Neural cell (in vitro differentiated cells): Measurements from ENCODE around the gene SOX5. TPM values are rescaled to one million over a fixed set of nuclear protein-coding genes. Genes with fewer than 3 reads are reported as not detected.

Experiments
- H2AFZ ChIP-seq: fragments of 200-600, 300-800 bp; sonication (generic), shearing (Covaris generic); 2 replicates; pipeline ENCODE4 v1.6.0; 2014; ENCODE audit warnings: low read depth, mild to moderate bottlenecking, antibody characterized with exemption, low read length, moderate library complexity
- H3F3A ChIP-seq: fragments of 200-600 bp; shearing (Covaris generic); 2 replicates; pipeline ENCODE4 v1.6.1; 2016; ENCODE audit warnings: mild to moderate bottlenecking, moderate library complexity, mixed read lengths, antibody characterized with exemption, low read length; ENCODE audit not compliant: insufficient read depth, poor library complexity, severe bottlenecking
- H3K27ac ChIP-seq: fragments of 200-600, 300-800 bp; sonication (generic), shearing (Covaris generic); 2 replicates; pipeline ENCODE4 v1.5.1; 2014; ENCODE audit warnings: mild to moderate bottlenecking, low read length, moderate library complexity
- H3K27me3 ChIP-seq: fragments of 300-800, 200-600 bp; sonication (generic), shearing (Covaris generic); 2 replicates; pipeline ENCODE4 v1.6.0; 2014; ENCODE audit warnings: mild to moderate bottlenecking, low read depth, low read length, moderate library complexity; ENCODE audit not compliant: insufficient read depth
- H3K36me3 ChIP-seq: fragments of 300-800, 200-600 bp; sonication (generic), shearing (Covaris generic); 2 replicates; pipeline ENCODE4 v1.5.1; 2014; ENCODE audit warnings: mild to moderate bottlenecking, antibody characterized with exemption, low read length, moderate library complexity; ENCODE audit not compliant: insufficient read depth
- H3K4me2 ChIP-seq: fragments of 300-800, 200-600 bp; sonication (generic), shearing (Covaris generic); 2 replicates; pipeline ENCODE4 v1.6.0; 2014; ENCODE audit warnings: mild to moderate bottlenecking, low read length
- H3K4me3 ChIP-seq: fragments of 300-800, 200-600 bp; sonication (generic), shearing (Covaris generic); 2 replicates; pipeline ENCODE4 v1.5.1; 2014; ENCODE audit warnings: mild to moderate bottlenecking, low read length, moderate library complexity
- H3K79me2 ChIP-seq: fragments of 200-600 bp; shearing (Covaris generic); replicated peaks from 2 replicates; pipeline ENCODE4 v1.6.0; 2014; ENCODE audit warnings: mild to moderate bottlenecking, low read length, moderate library complexity; ENCODE audit not compliant: insufficient read depth
- H3K9ac ChIP-seq: fragments of 300-800, 200-600 bp; sonication (generic), shearing (Covaris generic); 2 replicates; pipeline ENCODE4 v1.6.1; 2016; ENCODE audit warnings: mild to moderate bottlenecking, low read length, mixed read lengths
- H3K9me2 ChIP-seq: fragments of 200-600 bp; shearing (Covaris generic); 2 replicates; pipeline ENCODE4 v1.6.1; 2016; ENCODE audit warnings: mild to moderate bottlenecking, low read length, mixed read lengths; ENCODE audit not compliant: insufficient read depth
- H3K9me3 ChIP-seq: fragments of 200-600, 300-800 bp; sonication (generic), shearing (Covaris generic); 2 replicates; pipeline ENCODE4 v1.6.1; 2016; ENCODE audit warnings: mild to moderate bottlenecking, mixed run types, low read length, moderate library complexity, mixed read lengths
- H4K20me1 ChIP-seq: fragments of 200-600 bp; shearing (Covaris generic); 2 replicates; pipeline ENCODE4 v1.6.1; 2016; ENCODE audit warnings: mild to moderate bottlenecking, mixed run types; ENCODE audit not compliant: insufficient read depth
- CTCF ChIP-seq: fragments of 450-650 bp; IDR thresholded peaks from 2 replicates; pipeline ENCODE4 v1.5.1; 2014; ENCODE audit warnings: antibody characterized with exemption, mild to moderate bottlenecking, moderate library complexity; ENCODE audit not compliant: poor library complexity, severe bottlenecking
- EP300 ChIP-seq: fragments of 450-650 bp; conservative IDR thresholded peaks from 2 replicates; pipeline ENCODE4 v1.6.1; 2014; ENCODE audit warnings: antibody characterized with exemption, mild to moderate bottlenecking, moderate library complexity; ENCODE audit not compliant: poor library complexity, severe bottlenecking
- EZH2 ChIP-seq: fragments of 200-600, 300-800 bp; shearing (Covaris generic), sonication (generic); IDR thresholded peaks from 2 replicates; pipeline ENCODE4 v1.6.1; 2014; ENCODE audit warnings: antibody characterized with exemption, low read length, borderline replicate concordance, mild to moderate bottlenecking; ENCODE audit not compliant: insufficient read depth, poor library complexity, severe bottlenecking
- MXI1 ChIP-seq: fragments of 450-650 bp; conservative IDR thresholded peaks from 2 replicates; pipeline ENCODE4 v1.6.1; 2014; ENCODE audit warnings: antibody characterized with exemption, mild to moderate bottlenecking; ENCODE audit not compliant: poor library complexity, severe bottlenecking
- POLR2AphosphoS5 ChIP-seq: IDR thresholded peaks from 2 replicates; pipeline ENCODE4 v1.6.1; 2012
- RAD21 ChIP-seq: fragments of 450-650 bp; conservative IDR thresholded peaks from 2 replicates; pipeline ENCODE4 v1.6.1; 2014; ENCODE audit warnings: antibody characterized with exemption, mild to moderate bottlenecking, moderate library complexity
- REST ChIP-seq: IDR thresholded peaks from 2 replicates; pipeline ENCODE4 v1.6.1; 2012; ENCODE audit warnings: borderline replicate concordance
- SMC3 ChIP-seq: fragments of 450-650 bp; conservative IDR thresholded peaks from 2 replicates; pipeline ENCODE4 v1.6.1; 2014; ENCODE audit warnings: antibody characterized with exemption, mild to moderate bottlenecking, moderate library complexity; ENCODE audit not compliant: poor library complexity
- TAF1 ChIP-seq: IDR thresholded peaks from 2 replicates; pipeline ENCODE4 v1.6.1; 2012; ENCODE audit warnings: low read depth
- polyA plus RNA-seq: library from polyadenylated mRNA; depleted of rRNA; stranded (reverse); fragments of >200 nt; gene quantifications from 2 replicates; pipeline ENCODE4 v1.2.3, GENCODE V29; 2014

The SOX5 gene
- polyA plus RNA-seq, 1 donor from 2014 or later: 1.8 TPM

DNA sequence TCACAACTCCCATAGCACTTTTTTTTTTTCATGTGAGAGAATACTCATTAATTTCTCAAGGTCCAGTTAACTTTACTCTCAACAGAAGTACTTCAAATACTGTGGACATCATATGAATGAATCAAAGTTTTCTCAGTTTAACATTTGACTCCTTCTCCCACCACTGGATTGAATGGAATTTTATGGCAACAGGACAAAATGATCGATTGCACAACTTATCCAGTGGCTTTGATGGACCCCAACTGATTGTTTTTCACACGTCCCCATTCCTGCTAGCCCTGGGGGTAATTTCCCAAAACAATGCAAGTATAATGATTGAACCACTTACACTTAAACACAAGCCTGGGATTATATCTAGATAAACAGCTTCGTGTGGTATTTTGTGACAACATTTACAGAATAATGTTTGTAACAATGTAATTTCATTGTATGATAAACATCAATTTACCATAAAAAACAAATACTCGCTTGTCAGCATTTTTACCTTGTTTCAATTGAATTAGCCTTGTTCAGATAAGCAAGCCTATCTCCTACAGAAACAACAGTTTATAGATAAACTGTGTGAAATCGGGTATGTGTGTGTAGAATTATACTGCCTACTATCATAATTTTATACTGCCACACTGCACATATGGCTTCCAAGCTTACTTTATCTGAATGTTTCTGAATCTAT lies 60.9 kb downstream of the SOX5 start:
- H3K27ac ChIP-seq: no peak overlapping the region
- no peak overlapping the region for H2AFZ ChIP-seq
- no peaks in the 10 kb centered on the region for H3K9me2 ChIP-seq
- H3K36me3 ChIP-seq: no peaks in the 10 kb centered on the region
- no peaks in the 10 kb centered on the region for H3K9me3 ChIP-seq
- no peaks in the 10 kb centered on the region for H4K20me1 ChIP-seq
- no peak overlapping the region for H3K9ac ChIP-seq
- H3K4me2 ChIP-seq: peak overlapping the region; percentile 5
- H3K79me2 ChIP-seq: peaks cover 47% of the 10 kb centered on the region
- H3K4me3 ChIP-seq: no peak overlapping the region
- TF ChIP-seq EZH2: no peak
- no peak for TF ChIP-seq EP300
- TF ChIP-seq POLR2AphosphoS5: no peak
- TF ChIP-seq MXI1: no peak
- no peak for TF ChIP-seq TAF1
- no peak for TF ChIP-seq RAD21
- no peak for TF ChIP-seq SMC3
- no peak for TF ChIP-seq CTCF
- no peak for TF ChIP-seq REST
- H3K27me3 ChIP-seq: no peaks in the 10 kb centered on the region
- H3F3A ChIP-seq: no peaks in the 10 kb centered on the region

DNA sequence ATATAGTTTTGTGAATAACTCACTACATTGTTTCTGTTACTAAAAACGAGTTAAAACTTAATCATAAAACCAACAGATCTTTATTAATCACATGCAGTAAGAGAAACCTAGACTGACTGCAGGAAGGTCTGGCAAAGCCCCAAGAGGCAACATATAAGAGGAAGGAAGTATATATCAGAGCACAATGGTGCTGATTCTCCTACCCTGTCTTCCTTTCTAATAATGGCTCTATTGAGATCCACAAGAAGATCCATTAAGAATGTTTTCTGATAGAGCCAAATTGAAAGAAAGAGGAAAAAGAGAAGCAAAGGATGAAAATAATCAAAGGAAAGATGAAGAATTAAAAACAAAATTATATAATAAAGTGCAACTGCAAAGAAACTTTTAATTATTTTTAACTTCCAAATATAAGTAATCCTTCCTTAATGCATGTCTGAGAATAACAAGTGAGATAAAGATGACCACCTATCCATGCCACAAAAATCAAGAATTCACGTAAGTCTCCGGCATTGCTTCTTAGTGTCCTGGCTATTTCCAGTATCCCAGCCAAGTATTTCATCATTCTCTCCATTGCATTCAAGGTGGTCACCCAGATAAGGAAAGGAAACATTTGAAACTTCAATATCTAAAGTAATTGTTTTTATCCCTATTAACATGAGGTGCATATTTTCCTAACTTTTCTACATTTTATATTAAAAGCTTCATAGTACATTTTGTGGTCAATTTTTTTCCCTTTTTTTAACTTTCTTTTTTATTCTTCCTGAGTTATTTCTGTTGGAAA lies 62.2 kb downstream of the SOX5 start:
- TF ChIP-seq EP300 (no peak), REST (no peak), RAD21 (no peak), SMC3 (no peak), TAF1 (no peak), CTCF (no peak), EZH2 (no peak), POLR2AphosphoS5 (no peak), MXI1 (no peak)
- Histone ChIP-seq H3K9ac (no peak overlapping the region), H3K79me2 (peaks cover 48% of the 10 kb centered on the region), H3F3A (no peaks in the 10 kb centered on the region), H4K20me1 (no peaks in the 10 kb centered on the region), H3K4me3 (no peak overlapping the region), H2AFZ (no peak overlapping the region), H3K27ac (no peak overlapping the region), H3K9me2 (no peaks in the 10 kb centered on the region), H3K9me3 (no peaks in the 10 kb centered on the region), H3K4me2 (no peak overlapping the region), H3K27me3 (no peaks in the 10 kb centered on the region), H3K36me3 (no peaks in the 10 kb centered on the region)
